22Rv1 (cell line): Measurements from ENCODE around the gene SPATA31D3.

Experiments used
- CTCF ChIP-seq: fragments of 450-650 bp; IDR thresholded peaks from 2 replicates; pipeline ENCODE4 v1.5.1; 2017; ENCODE audit warnings: mild to moderate bottlenecking
- ZFX ChIP-seq: fragments of 450-650 bp; IDR thresholded peaks from 2 replicates; pipeline ENCODE4 v1.6.1; 2017; ENCODE audit warnings: antibody characterized with exemption, borderline replicate concordance

- TF ChIP-seq CTCF (no peak), ZFX (no peak)
Measured at GRCh38 chr9:81893929-81894328, 49.4 kb upstream of the SPATA31D3 start.
